ENCODE data around the gene SFXN5. TPM values are rescaled to one million over a fixed set of nuclear protein-coding genes. Genes with fewer than 3 reads are reported as not detected.

Gene SFXN5
- total and polyA plus RNA-seq, 7 donors = 5.1 to 17.1 (median 12.2) TPM

GRCh38 chr2:72952110-72952823 is 119.2 kb downstream of the SFXN5 start:
- WGBS, 3 donors = 87 to 88% (median 87%) methylated on average over 8 of the region's 8 CpGs
- ATAC-seq (no peak), DNase-seq (no peak)
- Histone ChIP-seq H3K9me3 (no peaks in the 10 kb centered on the region), H3K27me3 (ENCODE audit: insufficient read depth in 3 of 3, low read length in 2 of 3) (no peaks in the 10 kb centered on the region), H3K27ac (no peak overlapping the region), H3K36me3 (ENCODE audit: insufficient read depth in 1 of 2, low read depth in 1 of 2) (peaks cover 0 to 11% of the 10 kb centered on the region in 2 donors), H3K4me1 (no peaks in the 10 kb centered on the region), H3K4me3 (no peak overlapping the region)
- intact Hi-C loops (cut with DNase I) = no loop called here
- TF ChIP-seq, protein P1, sequence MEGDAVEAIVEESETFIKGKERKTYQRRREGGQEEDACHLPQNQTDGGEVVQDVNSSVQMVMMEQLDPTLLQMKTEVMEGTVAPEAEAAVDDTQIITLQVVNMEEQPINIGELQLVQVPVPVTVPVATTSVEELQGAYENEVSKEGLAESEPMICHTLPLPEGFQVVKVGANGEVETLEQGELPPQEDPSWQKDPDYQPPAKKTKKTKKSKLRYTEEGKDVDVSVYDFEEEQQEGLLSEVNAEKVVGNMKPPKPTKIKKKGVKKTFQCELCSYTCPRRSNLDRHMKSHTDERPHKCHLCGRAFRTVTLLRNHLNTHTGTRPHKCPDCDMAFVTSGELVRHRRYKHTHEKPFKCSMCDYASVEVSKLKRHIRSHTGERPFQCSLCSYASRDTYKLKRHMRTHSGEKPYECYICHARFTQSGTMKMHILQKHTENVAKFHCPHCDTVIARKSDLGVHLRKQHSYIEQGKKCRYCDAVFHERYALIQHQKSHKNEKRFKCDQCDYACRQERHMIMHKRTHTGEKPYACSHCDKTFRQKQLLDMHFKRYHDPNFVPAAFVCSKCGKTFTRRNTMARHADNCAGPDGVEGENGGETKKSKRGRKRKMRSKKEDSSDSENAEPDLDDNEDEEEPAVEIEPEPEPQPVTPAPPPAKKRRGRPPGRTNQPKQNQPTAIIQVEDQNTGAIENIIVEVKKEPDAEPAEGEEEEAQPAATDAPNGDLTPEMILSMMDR (IDR thresholded peaks at IDR 0.05) = no peak

DNA sequence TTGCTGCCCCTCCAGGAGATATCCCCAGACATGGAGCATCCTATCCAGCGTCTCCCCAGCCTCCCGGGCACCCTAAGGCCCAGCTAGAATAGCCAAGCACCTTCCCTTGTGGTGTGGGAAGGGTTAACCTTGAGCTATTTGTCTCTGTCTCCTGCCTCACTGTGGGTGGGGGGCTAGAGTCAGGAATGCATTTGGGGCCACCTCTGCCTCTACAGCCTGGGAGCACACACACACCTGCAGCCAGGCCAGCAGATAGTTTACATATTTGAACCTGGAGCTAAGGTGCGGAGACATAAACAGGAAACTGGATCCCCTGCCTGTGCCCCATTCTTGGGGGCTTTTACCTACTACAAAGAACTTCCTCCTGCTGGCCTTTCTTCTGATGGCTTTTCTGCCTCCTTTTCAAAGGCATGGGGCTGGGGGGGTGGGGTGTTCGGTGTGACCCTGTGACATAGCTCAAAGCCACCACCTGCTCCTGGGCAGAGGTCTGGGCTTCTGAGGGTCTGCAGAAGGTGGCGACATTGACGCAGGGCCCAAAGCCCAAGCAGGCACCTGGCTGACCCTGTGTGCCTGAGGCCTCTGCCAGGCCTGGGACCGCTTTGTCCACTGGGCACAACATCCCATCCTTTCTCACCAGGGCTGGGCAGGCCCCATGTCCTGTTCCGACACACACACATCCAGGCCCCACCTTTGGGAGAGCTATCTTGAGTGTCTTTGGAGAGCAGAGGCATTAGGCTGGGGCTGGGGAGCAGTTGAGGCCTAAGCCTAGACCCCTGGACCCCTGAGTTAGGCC is 120.0 kb downstream of the SFXN5 start:
- WGBS, 3 donors = 81 to 96% (median 81%) methylated on average over 8 of the region's 8 CpGs
- no peak for DNase-seq
- peaks cover 0 to 6% of the 10 kb centered on the region in 2 donors for H3K36me3 ChIP-seq (ENCODE audit: insufficient read depth in 1 of 2, low read depth in 1 of 2)
- intact Hi-C loops (cut with DNase I) = no loop called here
- H3K4me3 ChIP-seq = no peak overlapping the region
- H3K27ac ChIP-seq = no peak overlapping the region
- ATAC-seq = no peak
- no peaks in the 10 kb centered on the region for H3K4me1 ChIP-seq
- H3K27me3 ChIP-seq (ENCODE audit: insufficient read depth in 3 of 3, low read length in 2 of 3) = no peaks in the 10 kb centered on the region
- TF ChIP-seq, protein P1 (IDR thresholded peaks at IDR 0.05) = no peak
- no peaks in the 10 kb centered on the region for H3K9me3 ChIP-seq

DNA sequence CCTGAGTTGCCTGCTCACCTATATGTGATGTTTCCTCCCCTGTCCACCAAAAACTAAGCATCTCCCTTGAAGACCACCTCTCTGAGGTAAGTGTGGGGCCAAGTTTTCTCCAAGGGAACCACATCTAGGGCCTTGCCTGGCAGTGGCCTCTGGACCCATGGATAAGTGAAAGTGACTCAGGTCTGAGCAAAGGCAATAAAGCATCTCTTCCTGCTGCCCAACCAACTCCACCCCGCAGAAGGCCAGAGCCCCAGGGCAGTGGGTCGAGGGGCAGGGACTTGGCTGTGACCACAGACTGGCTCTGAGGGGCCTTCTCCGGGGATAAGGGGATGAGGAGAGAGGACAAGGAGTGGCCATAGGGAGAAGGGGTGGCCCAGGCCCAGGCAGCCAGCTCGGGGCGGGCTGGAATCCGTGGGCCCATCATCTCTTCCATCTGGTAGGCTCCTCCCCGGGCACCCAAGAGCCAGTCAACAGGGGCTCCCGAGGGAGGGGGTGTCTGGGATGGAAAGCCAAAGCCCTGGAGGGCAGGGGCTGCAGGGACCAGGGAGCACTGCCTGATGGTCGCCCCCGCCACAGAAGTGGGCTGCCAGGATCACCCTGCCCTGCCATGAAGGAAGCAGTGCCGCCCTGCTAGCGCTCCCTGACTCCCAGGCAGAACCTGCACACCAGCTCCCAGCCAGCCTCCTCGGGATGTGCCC is 120.8 kb downstream of the SFXN5 start:
- Histone ChIP-seq H3K27ac (no peak overlapping the region), H3K36me3 (ENCODE audit: insufficient read depth in 1 of 2, low read depth in 1 of 2) (peaks cover 0 to 2% of the 10 kb centered on the region in 2 donors), H3K9me3 (no peaks in the 10 kb centered on the region), H3K4me3 (no peak overlapping the region), H3K27me3 (ENCODE audit: insufficient read depth in 3 of 3, low read length in 2 of 3) (no peaks in the 10 kb centered on the region), H3K4me1 (no peaks in the 10 kb centered on the region)
- intact Hi-C loops (cut with DNase I) = no loop called here
- ATAC-seq (no peak), DNase-seq (no peak)
- TF ChIP-seq, protein P1 (IDR thresholded peaks at IDR 0.05) = no peak
- 80 to 90% (median 83%) methylated on average over 8 to 13 of the region's 13 CpGs for WGBS, 3 donors

DNA sequence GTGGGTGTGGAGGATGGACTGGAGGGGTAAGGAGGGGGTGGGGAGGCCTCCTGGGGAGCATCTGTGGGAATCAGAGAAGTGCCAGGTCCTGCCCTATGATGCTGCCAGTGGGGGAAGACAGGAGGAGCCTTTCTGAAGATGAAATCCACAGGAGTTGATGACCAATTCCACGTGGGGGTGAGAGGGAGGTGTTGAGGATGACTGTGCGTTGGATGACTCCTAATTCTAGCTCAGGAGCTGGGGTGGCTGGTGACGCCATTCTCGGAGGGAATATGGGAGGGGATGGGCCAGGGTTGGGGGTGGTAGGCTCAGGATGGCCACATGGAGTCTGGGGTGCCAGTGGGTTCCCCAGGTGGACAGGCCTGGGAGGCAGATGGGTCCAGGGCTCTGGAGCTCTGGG is 121.9 kb downstream of the SFXN5 start:
- no peak for ATAC-seq
- Histone ChIP-seq H3K4me1 (no peaks in the 10 kb centered on the region), H3K9me3 (no peaks in the 10 kb centered on the region), H3K27me3 (ENCODE audit: insufficient read depth in 3 of 3, low read length in 2 of 3) (no peaks in the 10 kb centered on the region), H3K27ac (no peak overlapping the region), H3K4me3 (no peak overlapping the region), H3K36me3 (ENCODE audit: insufficient read depth in 1 of 2, low read depth in 1 of 2) (peaks cover 0 to 6% of the 10 kb centered on the region in 2 donors)
- no peak for DNase-seq
- TF ChIP-seq, protein P1 (IDR thresholded peaks at IDR 0.05) = no peak
- intact Hi-C loops (cut with DNase I) = no loop called here
- WGBS, 3 donors = 84 to 88% (median 88%) methylated on average over 4 of the region's 4 CpGs

Measured in psoas muscle (tissue), 8 donors.